GM15510 (cell line): ENCODE data around the gene RHBDL3.

Experiments
- POLR2A ChIP-seq: IDR thresholded peaks from 3 replicates; pipeline ENCODE4 v1.6.1; 2011; ENCODE audit warnings: borderline replicate concordance; ENCODE audit not compliant: insufficient read length; ENCODE audit errors: extremely low read depth

RHBDL3 gene

GRCh38 chr17:32265192-32265923 is at the start of gene RHBDL3:
Gene RHBDL3, plus strand, starts transcription at chr17:32265832. Its CDS starts 358 bp downstream, at chr17:32266190.
- no peak for TF ChIP-seq POLR2A

GRCh38 chr17:32222621-32223020 is 43.0 kb upstream of the RHBDL3 start:
- TF ChIP-seq POLR2A, result no peak

GRCh38 chr17:32223703-32224102 is 41.9 kb upstream of the RHBDL3 start:
- TF ChIP-seq POLR2A, result no peak

GRCh38 chr17:32226886-32227285 is 38.7 kb upstream of the RHBDL3 start:
- TF ChIP-seq POLR2A, result no peak

- TF ChIP-seq POLR2A, result no peak
Measured at GRCh38 chr17:32227910-32228309, 37.7 kb upstream of the RHBDL3 start.

GRCh38 chr17:32235588-32235987 is 30.0 kb upstream of the RHBDL3 start:
- no peak for TF ChIP-seq POLR2A

GRCh38 chr17:32239456-32239855 is 26.2 kb upstream of the RHBDL3 start:
- no peak for TF ChIP-seq POLR2A

GRCh38 chr17:32240750-32241149 is 24.9 kb upstream of the RHBDL3 start:
- TF ChIP-seq POLR2A, result no peak

- no peak for TF ChIP-seq POLR2A
Measured at GRCh38 chr17:32241640-32242039, 24.0 kb upstream of the RHBDL3 start.

- TF ChIP-seq POLR2A, result no peak
Measured at GRCh38 chr17:32249475-32249874, 16.2 kb upstream of the RHBDL3 start.

GRCh38 chr17:32253117-32253611 is 12.5 kb upstream of the RHBDL3 start:
- TF ChIP-seq POLR2A, result no peak

GRCh38 chr17:32256012-32256700 is 9.5 kb upstream of the RHBDL3 start:
- no peak for TF ChIP-seq POLR2A

- TF ChIP-seq POLR2A, result no peak
Measured at GRCh38 chr17:32256701-32257019, 9.0 kb upstream of the RHBDL3 start.

- no peak for TF ChIP-seq POLR2A
Measured at GRCh38 chr17:32258383-32259140, 7.1 kb upstream of the RHBDL3 start.

GRCh38 chr17:32259586-32259985 is 6.0 kb upstream of the RHBDL3 start:
- no peak for TF ChIP-seq POLR2A

- no peak for TF ChIP-seq POLR2A
Measured at GRCh38 chr17:32261417-32261736, 4.3 kb upstream of the RHBDL3 start.

GRCh38 chr17:32261936-32262510 is 3.6 kb upstream of the RHBDL3 start:
- no peak for TF ChIP-seq POLR2A
